ENCODE measurements around the gene GRB14.

DNA sequence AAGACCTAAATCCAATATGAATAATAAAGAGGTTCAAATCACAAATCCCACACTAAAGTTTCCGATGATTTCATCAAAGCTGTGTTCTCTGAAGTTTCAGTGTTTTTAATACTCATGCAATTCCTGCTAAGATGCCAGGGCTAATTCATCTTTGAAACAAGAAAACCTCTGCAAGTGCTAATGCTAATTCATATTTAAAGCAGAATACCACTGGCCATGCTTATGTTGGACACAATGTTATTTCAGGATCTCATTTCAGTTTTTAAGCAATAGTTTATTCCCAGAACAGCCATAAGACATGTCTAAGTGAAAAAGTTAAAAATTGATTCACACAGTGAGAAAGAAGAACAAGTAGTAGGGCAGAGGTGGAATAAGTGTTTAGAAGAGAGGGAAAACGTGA, 62.8 kb downstream of the GRB14 start:
- TF ChIP-seq EZH2phosphoT487 (IDR thresholded peaks at IDR 0.05) = no peak
- TF ChIP-seq, protein P1, sequence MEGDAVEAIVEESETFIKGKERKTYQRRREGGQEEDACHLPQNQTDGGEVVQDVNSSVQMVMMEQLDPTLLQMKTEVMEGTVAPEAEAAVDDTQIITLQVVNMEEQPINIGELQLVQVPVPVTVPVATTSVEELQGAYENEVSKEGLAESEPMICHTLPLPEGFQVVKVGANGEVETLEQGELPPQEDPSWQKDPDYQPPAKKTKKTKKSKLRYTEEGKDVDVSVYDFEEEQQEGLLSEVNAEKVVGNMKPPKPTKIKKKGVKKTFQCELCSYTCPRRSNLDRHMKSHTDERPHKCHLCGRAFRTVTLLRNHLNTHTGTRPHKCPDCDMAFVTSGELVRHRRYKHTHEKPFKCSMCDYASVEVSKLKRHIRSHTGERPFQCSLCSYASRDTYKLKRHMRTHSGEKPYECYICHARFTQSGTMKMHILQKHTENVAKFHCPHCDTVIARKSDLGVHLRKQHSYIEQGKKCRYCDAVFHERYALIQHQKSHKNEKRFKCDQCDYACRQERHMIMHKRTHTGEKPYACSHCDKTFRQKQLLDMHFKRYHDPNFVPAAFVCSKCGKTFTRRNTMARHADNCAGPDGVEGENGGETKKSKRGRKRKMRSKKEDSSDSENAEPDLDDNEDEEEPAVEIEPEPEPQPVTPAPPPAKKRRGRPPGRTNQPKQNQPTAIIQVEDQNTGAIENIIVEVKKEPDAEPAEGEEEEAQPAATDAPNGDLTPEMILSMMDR (IDR thresholded peaks at IDR 0.05) = no peak
- TF ChIP-seq EZH2 (IDR thresholded peaks at IDR 0.05) = no peak
